Stimulated activated CD8-positive, alpha-beta memory T cell treated with anti-CD3 and anti-CD28 coated beads, Interleukin-4, amount 100 ng/mL, for 24 hours (primary cell): ENCODE results near the gene PASK.

Experiments used
- DNase-seq: peaks from one replicate; pipeline ENCODE4 v3.0.0-alpha.2; 2020; ENCODE audit warnings: low read depth

PASK gene

DNA sequence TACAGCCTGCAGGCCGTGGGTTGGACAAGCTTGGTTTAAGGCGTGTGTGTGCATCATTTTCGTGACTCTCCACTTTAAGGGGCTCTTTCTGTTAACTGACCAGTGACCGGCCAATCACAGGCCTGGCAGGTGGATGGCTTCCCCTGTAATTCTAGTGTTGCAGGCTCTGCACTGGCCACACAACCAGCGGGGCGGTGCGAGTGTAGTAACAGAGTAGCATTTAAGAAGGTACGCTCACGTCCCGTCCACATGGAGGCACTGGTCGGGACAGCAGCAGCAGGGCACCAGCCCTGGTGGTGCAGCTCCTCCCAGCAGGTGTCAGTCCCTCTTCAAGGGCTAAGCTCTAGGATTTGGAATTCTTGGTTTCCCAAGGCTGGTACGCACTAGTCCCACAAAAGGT, 31.2 kb upstream of the PASK start:
- DNase-seq, result no peak

- DNase-seq, result no peak
Measured at GRCh38 chr2:241179899-241180298, 30.6 kb upstream of the PASK start.

- no peak for DNase-seq
Measured at GRCh38 chr2:241178961-241179360, 29.7 kb upstream of the PASK start.

GRCh38 chr2:241177526-241178334, 28.5 kb upstream of the PASK start:
- DNase-seq, result no peak

- DNase-seq, result no peak
Measured at GRCh38 chr2:241173557-241173956, 24.3 kb upstream of the PASK start.

DNA sequence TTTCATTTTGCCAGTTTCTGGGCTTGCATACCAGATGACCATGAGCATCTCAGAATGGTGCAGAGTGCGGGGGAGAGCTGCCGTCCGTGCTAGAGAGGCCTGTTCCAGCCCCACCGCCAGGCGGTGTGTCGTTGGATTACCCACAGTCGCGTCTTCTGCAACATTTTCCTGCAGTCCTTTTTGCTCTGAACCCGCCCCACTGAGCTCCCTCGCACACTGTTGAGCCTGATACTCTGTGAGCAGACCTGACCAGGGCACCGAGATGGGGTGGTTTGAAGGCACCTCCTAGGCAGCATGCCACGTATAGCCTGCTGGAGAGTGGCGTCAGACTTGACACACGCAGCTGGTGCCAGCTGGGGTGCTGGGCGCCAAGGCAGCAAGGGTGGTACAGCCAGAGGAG, 19.1 kb upstream of the PASK start:
- DNase-seq, result no peak

DNA sequence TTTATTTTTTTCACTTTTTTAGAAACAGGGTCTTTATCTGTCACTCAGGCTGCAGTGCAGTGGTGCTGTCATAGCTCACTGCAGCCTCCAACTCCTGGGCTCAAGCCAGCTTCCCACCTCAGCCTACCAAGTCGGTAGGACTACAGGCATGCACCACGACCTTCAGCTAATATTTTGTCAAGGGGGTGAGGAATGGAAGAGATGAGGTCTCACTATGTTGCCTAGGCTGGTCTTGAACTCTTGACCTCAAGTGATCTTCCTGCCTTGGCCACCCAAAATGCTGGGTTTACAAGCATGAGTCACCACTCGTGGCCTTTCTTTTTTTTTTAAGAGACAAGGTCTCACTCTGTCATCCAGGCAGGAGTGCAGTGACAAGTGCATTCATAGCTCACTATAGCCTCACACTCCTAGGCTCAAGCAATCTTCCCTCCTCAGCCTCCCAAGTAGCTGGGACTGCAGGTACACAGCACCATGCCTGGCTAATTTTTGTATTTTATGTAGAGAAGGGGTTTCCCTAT, 14.4 kb upstream of the PASK start:
- no peak for DNase-seq

DNA sequence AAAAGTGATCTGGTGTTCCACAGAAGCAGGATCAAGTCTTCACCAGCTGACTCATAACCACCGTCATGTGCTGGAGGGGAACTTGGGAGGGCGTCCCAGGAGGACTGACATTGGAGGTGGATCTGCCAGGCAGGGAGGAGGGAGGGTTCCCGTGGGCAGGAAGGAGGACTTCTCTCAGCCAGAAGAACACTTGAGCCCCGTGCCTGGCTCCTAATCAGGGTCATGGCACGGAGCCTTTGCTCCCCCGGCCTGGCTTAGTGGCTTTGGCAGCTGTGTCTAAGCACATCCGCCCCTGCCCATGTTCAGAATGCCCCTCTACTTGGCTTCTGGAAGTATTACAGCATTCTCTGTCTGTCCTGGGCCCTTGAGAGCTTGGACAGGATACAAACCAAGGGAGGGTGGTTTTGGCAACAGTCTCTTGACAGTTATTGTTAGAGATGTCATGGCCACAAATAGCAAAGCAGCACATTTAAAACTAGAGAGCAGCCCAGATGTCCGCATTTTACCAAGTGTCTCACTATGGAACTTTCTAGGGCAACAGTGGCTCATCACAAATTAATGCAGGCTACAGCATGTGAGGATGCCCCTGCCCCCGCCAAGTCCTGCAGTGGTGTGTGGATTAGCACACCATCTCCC, 12.5 kb upstream of the PASK start:
- DNase-seq, result no peak

DNA sequence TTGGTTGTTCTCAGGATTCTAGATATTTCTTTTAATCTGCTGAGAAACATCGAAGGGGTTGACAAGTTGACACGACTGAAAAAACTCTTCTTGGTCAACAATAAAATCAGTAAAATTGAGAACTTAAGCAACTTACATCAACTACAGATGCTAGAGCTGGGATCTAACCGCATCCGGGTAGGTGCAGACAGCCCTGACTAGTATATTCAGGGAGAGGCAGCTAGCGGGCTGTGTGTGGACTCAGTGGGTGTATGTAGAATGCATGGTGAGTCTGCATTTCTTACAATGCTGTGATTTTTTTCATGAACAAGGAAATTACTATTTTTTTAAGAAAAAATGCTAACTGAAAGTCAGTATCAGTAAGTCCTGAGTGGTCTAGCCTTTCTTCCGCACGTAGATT, 11.0 kb upstream of the PASK start:
- DNase-seq, result no peak

GRCh38 chr2:241159116-241159515, 9.8 kb upstream of the PASK start:
- no peak for DNase-seq

DNA sequence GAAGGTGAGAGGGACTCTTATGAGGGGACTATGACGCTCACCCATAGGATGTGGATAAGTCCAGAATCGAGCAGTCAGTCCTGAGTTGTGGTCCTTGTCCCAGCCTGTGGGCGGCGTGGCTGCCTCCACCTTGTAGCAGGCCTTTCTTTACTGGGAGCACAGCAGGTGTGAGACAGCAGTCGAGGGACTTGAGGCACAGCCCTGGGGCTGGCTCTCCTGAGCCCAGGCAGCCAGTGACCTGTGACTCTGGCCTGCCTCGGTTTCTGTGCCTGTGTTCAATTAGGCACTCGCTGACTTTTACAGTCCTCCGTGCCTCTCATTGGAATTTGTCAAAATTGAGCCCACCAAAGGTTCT, 9.3 kb upstream of the PASK start:
- DNase-seq, result no peak

GRCh38 chr2:241157841-241158545, 8.7 kb upstream of the PASK start:
- no peak for DNase-seq

- DNase-seq, result no peak
Measured at GRCh38 chr2:241156971-241157441, 7.7 kb upstream of the PASK start.

- no peak for DNase-seq
Measured at GRCh38 chr2:241155936-241156335, 6.7 kb upstream of the PASK start.

GRCh38 chr2:241154915-241155314, 5.6 kb upstream of the PASK start:
- no peak for DNase-seq

GRCh38 chr2:241153616-241154015, 4.3 kb upstream of the PASK start:
- DNase-seq, result no peak

DNA sequence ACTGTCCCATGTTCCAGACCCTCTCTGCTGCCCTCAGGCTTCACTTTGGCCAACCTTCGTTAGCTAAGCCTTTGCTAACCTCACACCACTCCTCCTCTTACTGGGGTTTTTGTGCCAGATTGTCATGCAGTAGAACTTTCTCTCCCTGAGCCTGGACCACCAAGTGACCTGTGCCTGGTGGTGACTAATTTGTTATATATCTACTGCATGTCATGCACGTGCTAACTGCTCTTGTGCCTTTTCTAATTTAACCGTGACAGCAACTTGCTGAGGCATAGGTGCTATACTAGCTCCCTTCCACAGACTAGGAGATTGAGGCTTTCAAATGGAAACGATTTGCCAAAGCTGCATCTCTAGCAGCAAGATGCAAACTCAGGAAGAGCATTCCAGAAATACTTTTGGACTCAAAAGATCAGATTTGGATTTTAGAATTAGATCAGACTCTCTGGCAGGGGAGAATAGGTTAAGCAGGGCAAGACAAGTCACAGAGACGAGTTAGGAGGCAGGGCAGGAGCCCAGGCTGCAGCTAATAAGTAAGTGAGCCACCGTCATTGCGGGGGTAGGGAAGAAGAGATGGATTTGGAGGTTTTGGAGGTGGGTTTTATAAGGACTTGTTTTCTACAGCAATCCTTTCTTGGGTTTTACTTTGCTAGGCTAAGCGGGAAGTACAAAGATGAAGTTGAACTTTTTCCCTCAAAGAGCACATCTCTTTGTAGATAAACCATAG, 2.8 kb upstream of the PASK start:
- DNase-seq, result no peak

GRCh38 chr2:241150660-241151530, 1.6 kb upstream of the PASK start:
- no peak for DNase-seq

DNA sequence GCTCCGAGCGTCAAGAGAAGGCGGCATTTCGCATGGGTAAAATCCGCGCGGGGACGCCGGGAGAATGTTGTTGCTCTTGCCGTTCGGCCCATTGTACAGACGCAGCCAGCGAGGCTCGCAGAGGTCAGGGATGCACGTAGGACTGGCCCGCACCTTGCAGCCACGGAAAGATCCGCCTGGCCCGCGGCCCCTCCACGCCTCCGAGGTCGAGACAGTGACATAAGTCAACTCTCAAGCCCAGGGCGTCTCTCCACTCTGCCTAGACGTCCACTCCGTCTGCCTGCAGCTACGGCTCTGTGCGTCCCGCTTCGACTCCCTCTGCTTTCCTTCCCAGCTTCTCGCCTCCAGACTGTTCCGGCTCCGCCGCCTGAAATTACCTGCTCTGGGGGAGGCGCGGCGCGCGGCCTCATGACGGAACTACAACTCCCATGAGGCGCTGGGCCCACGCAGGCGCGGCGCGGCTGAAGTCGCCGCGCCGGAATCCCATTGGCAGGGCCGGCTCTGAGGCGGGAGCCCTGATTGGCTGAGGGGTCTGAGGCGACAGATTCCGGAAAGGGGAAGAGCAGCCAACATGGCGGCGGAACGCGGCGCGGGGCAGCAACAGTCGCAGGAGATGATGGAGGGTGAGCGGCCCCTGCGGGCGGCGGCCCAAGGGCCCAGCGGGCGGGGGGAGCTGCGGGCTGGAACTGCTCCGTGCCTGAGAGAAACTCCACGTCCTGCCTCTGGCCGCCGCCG, 820 bp upstream of the PASK start, which contains the start of gene PPP1R7:
TSS of gene PPP1R7 (plus strand) at position 543 of the 735 bp plus-strand sequence. CDS start at position 572, 29 bp downstream.
- DNase-seq, result peak; percentile 90

- DNase-seq, result no peak
Measured at GRCh38 chr2:241149675-241149924, 328 bp upstream of the PASK start.

DNA sequence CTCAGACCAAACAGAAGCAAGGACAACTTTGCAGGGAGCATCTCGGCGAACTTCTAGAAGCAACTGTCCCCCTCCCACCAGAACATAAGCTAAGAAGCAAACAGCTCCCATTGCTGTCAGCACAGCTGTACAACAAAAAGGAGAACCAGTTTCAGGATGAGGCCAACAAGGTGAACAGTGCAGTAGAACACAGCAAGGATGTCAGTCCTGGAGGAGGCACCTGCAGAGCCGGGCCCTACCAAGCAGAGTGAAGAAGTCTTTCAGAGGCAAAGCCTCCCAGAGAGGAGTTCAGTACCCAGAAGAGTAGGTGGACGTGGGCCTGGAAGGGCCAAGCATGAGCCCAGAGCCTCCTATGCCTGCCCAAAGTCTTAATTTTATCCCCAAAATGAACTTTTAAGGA, 1.0 kb downstream of the PASK start:
- no peak for DNase-seq
